ENCODE results near the gene LTF.
"Not testable (repeated sequence)": the region's sequence is repeated elsewhere in the genome, so short reads cannot be mapped to it uniquely, and the experiment has no call there.

LTF gene

GRCh38 chr3:46393011-46393410, 71.7 kb downstream of the LTF start:
- DNase-seq, result no peak

DNA sequence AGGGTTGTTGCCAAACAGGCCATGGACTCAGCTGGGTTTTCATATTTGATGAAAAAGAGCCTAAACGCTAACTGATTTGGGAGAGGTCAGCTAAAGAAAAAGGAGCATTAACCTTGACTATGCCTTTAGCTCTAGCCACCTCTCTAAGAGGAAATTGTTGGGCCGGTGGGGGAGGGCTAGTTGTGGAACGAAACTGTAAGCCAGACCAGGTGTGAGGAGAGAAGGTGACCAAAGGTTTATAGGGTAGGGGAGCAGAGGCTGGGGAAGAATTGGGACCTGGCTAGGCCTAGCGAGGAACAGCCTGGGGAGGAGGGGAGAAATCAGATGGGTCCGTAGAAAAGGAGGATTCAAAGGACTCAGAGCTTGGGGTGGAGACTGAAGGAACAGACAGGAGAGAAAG, 73.2 kb downstream of the LTF start:
- DNase-seq, result not testable (repeated sequence)

DNA sequence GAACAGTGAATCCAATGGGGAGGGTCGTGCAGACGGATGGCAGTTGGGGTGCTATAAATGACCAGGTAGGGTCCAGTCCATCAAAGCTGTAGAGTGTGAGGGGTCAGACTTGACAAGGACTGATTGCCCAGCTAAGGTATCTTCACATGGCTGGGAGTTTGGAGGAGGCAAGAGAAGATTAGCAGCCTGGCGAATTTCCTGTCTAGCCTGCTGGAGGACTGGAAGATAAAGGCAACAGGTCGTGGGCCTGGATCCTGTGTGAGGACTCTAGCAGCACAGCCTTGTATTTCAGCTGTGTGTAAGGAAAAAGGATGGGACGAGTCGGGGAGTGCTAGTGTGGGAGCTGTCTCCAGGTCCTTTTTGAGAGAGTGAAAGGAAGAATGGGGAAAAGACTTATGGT, 75.4 kb downstream of the LTF start:
- no peak for DNase-seq

- DNase-seq, result not testable (repeated sequence)
Observed at GRCh38 chr3:46388847-46389246, 75.9 kb downstream of the LTF start.

DNA sequence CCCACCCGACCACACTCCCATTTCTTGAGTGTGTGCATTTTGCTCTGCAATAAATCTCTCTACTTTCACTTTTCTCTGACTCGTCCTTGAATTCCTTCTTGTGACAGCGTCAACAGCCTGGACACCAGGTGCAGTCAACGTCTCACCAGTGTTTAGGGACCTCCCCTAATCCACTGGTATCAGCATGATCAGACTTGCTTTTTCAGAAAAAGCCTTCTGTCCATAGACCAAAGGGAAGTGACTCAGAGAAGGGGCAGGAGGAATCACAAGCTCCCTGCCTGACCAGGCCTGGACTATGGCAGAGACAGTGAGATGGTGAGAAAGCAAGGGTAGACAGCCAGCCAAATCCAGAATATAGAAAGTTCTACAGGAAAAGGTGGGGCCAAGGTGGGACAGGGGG, 78.5 kb downstream of the LTF start:
- no peak for DNase-seq
